Tibial nerve (tissue), 4 donors: ENCODE results near the gene FBLN1.

Source experiments
- EP300 ChIP-seq, 2 donors: sonication (generic); formaldehyde crosslinking; IDR thresholded peaks; one replicate each; pipeline ENCODE4 v1.6.1; 2017; ENCODE audit warnings: antibody characterized with exemption in 2 of 2, mild to moderate bottlenecking in 1 of 2
- POLR2A ChIP-seq, 2 donors: fragments of 450-650 bp; IDR thresholded peaks; one replicate each; pipeline ENCODE4 v1.6.1; 2017; ENCODE audit warnings: antibody characterized with exemption in 2 of 2, mild to moderate bottlenecking in 2 of 2, moderate library complexity in 2 of 2
- TF ChIP-seq, protein P1 (sequence below), 5 experiments: fragments of 200-600 bp in 3 of 5; fragments of 450-650 bp in 2 of 5; sonication (generic) in 3 of 5; IDR thresholded peaks; one replicate each; pipeline ENCODE4 v1.5.1; 2016 to 2019; ENCODE audit warnings: antibody characterized with exemption in 5 of 5, mild to moderate bottlenecking in 3 of 5, moderate library complexity in 2 of 5

DNA sequence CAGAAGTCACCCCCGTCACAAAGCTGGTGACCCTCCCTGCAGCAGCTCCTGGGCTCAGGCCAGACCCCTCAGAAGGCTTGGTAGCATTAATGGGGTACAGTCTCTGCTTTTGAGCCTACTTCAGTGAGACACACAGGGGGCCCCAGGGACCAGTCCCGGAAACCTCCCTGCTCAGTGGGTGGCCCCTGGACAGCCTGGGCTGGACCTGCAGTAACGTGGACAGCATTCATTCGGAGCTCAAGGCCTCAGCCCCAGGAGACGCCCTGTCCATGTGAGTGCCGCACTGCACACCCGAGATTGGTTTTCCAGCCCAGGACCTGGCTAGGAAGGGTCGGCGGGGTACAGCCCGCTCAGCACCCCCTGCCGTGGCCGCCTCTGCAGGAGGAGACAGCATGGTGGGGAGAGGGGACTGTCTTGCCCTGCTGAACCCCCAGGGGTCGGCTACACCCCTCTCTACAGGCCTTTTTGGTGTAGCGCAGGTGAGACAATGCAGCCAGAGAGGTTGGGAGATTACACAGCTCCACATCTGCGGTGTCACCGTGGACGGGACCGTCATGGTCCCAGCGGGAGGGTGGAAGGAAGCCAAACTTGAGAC is 83.4 kb downstream of the FBLN1 start:
- no peak for TF ChIP-seq POLR2A (IDR thresholded peaks at IDR 0.05)
- no peak for TF ChIP-seq EP300 (IDR thresholded peaks at IDR 0.05)
- TF ChIP-seq, protein P1, sequence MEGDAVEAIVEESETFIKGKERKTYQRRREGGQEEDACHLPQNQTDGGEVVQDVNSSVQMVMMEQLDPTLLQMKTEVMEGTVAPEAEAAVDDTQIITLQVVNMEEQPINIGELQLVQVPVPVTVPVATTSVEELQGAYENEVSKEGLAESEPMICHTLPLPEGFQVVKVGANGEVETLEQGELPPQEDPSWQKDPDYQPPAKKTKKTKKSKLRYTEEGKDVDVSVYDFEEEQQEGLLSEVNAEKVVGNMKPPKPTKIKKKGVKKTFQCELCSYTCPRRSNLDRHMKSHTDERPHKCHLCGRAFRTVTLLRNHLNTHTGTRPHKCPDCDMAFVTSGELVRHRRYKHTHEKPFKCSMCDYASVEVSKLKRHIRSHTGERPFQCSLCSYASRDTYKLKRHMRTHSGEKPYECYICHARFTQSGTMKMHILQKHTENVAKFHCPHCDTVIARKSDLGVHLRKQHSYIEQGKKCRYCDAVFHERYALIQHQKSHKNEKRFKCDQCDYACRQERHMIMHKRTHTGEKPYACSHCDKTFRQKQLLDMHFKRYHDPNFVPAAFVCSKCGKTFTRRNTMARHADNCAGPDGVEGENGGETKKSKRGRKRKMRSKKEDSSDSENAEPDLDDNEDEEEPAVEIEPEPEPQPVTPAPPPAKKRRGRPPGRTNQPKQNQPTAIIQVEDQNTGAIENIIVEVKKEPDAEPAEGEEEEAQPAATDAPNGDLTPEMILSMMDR (IDR thresholded peaks at IDR 0.05): no peak
